GM12891 (cell line): ENCODE data around the gene ACTN4.

ENCODE experiments used
- PAX5 ChIP-seq: IDR thresholded peaks from 2 replicates; pipeline ENCODE4 v1.6.1; 2011; ENCODE audit warnings: low read length, moderate library complexity, mild to moderate bottlenecking; ENCODE audit not compliant: insufficient read depth, severe bottlenecking
- POLR2A ChIP-seq: IDR thresholded peaks from 2 replicates; pipeline ENCODE4 v1.6.1; 2011; ENCODE audit warnings: low read depth, low read length, control low read depth
- POLR2AphosphoS5 ChIP-seq: IDR thresholded peaks from 2 replicates; pipeline ENCODE4 v1.6.1; 2011; ENCODE audit warnings: low read depth, low read length, control low read depth
- POU2F2 ChIP-seq: IDR thresholded peaks from 2 replicates; pipeline ENCODE4 v1.6.1; 2011; ENCODE audit warnings: low read depth, mild to moderate bottlenecking, control low read depth, low read length, moderate library complexity
- SPI1 ChIP-seq: IDR thresholded peaks from 2 replicates; pipeline ENCODE4 v1.6.1; 2011; ENCODE audit warnings: low read depth, low read length, control low read depth
- TAF1 ChIP-seq: IDR thresholded peaks from 2 replicates; pipeline ENCODE4 v1.6.1; 2011; ENCODE audit warnings: low read depth, low read length, control low read depth

DNA sequence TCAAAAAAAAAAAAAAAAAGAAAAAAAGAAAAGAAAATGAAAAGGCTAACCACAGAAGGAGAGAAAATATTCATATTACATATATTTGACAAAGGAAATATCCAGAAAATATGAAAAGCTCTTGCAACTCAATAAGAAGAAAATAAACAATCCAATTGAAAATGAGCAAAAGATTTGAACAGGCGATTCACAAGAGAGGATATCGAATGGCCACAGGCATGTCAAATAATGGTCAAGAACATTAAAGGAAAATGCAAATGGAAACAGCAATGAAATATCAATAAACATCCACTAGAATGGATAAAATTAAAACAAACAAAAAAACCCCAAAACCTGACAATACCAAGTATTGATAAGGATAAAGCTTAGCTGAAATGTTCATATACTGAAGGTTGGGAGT lies 117.8 kb downstream of the ACTN4 start:
- TF ChIP-seq POLR2A (no peak), TAF1 (no peak), POLR2AphosphoS5 (no peak), SPI1 (no peak), POU2F2 (no peak), PAX5 (no peak)
